GM12875 (cell line): Measurements from ENCODE around the gene OR51I2.
A peak's percentile ranks its signal among the peaks of the same experiment; 100 is the strongest.

Source experiments
- H3K4me3 ChIP-seq: one replicate; pipeline ENCODE4 v1.5.1; 2011; ENCODE audit warnings: low read depth, low read length, control low read depth
- TF ChIP-seq, protein P1 (sequence below): IDR thresholded peaks from 2 replicates; pipeline ENCODE4 v1.5.1; 2011; ENCODE audit warnings: low read depth, mild to moderate bottlenecking, control low read depth, inconsistent platforms, low read length, moderate library complexity, borderline replicate concordance; ENCODE audit not compliant: insufficient read depth

OR51I2 gene

DNA sequence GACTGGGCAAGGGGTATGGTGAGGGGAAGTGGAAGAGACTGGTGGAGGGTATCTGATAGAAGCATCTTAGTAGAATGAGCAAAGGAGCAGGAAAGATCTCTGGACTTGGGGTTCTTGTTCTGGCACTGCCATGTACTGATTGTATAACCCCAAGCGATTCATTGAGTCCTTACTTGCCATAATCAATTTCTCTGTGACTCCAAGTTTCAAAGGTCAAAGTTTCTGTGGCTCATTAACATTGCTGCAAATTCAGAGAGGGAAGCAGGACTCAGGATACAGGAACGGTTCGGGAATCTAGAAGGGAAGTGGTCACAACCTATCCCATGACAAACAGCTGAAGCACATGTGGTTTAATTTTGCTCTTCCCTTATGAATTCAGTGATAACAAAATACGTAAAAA, 309 bp downstream of the OR51I2 start:
- no peak overlapping the region for H3K4me3 ChIP-seq
- TF ChIP-seq, protein P1, sequence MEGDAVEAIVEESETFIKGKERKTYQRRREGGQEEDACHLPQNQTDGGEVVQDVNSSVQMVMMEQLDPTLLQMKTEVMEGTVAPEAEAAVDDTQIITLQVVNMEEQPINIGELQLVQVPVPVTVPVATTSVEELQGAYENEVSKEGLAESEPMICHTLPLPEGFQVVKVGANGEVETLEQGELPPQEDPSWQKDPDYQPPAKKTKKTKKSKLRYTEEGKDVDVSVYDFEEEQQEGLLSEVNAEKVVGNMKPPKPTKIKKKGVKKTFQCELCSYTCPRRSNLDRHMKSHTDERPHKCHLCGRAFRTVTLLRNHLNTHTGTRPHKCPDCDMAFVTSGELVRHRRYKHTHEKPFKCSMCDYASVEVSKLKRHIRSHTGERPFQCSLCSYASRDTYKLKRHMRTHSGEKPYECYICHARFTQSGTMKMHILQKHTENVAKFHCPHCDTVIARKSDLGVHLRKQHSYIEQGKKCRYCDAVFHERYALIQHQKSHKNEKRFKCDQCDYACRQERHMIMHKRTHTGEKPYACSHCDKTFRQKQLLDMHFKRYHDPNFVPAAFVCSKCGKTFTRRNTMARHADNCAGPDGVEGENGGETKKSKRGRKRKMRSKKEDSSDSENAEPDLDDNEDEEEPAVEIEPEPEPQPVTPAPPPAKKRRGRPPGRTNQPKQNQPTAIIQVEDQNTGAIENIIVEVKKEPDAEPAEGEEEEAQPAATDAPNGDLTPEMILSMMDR = no peak

DNA sequence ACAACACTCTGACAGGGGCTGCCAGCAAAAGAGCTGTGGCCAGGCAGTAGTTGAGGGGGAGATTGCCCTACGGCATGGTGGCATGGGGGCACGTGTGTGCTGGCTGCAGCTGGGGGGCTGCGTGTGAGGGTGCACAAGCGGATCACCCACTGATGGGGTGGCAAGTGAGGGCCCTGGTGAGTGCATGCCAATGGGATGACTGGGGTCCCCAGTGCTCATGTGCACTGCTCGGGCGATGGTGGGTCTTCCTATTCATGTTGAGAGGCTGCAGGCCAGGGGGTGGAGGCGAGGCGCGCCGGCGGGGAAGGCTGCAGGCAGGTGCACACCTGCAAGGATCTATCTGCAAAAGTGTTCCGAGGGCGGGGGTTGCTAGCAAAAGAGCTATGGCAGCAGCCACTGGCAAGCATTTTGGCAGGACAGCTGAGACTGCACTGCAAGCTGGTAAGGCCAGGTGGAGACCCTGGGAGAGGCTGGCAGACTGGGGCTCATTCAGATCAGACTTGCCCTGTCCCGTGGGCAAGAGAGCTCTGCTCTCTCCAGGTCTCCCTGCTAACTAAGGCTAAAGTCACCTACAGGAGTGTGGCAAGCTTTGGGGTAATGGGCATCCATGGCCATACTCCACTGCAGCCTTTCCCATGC, 12.0 kb downstream of the OR51I2 start:
- no peak overlapping the region for H3K4me3 ChIP-seq
- TF ChIP-seq, protein P1 = no peak

DNA sequence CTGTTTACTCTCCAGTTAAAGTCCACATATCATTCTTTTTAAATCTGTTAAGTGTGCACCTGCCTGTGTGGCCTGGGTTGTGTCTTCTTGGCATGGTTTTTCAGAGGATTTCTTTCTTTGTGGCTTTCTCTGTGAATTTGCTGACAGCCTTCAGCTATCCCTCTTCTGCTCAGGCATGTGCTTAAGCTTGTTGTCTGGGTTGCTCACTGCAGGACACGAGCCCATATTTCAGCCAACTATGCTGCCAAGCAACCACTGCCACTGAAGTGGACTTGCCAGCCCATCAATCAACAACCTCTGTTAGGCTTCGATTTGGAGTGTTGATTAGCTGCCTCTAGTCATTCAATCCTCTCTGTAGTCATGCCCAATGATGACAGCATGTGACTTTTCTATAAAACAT, 18.4 kb downstream of the OR51I2 start:
- TF ChIP-seq, protein P1 = no peak
- no peak overlapping the region for H3K4me3 ChIP-seq

DNA sequence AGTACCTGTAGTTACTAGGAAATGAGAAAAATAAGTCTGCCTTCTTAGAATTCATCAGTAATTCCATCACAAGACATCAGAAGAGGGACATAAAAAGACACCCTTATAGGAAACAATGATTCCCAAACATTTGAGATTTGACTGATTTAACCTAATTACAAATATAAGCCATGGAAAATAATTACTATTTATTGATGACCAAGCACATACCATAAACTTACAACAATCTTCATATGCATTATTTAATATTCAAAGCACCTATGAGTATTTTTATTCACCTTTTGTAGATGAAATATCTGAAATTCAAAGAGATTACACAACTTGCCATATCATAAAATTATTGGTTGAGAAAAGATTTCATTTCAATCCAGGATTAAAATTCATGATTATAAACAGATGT, 24.8 kb downstream of the OR51I2 start:
- TF ChIP-seq, protein P1 = no peak
- no peak overlapping the region for H3K4me3 ChIP-seq

DNA sequence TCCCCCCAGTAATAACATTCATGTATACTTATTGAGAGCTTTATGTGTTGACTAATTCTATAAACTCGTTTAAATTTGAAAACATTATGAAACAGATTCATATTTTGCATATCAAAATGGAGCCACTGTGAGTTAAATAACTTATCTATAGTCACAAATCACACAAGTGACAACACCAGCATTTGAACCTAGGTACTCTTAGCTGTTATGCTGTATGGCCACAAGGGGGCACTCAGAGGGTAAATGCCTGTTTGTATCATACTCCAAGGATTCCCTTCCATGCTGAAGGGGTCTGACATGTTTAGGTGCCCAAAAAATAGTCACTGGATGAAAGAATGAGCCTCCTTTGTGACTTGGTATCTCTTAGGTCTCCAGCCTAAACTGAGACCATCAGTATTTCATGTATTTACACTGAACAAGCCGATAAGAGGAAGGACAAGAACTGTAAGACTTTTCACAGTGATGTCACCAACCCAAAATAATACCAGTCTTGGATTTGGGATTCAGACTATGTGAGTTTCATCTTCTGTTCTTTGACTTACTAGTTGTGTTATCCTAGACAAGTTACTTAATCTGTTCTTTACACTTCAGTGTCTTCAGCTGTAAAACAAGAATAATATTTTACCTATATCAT, 27.2 kb downstream of the OR51I2 start:
- TF ChIP-seq, protein P1 = peak; percentile 79
- H3K4me3 ChIP-seq = no peak overlapping the region

DNA sequence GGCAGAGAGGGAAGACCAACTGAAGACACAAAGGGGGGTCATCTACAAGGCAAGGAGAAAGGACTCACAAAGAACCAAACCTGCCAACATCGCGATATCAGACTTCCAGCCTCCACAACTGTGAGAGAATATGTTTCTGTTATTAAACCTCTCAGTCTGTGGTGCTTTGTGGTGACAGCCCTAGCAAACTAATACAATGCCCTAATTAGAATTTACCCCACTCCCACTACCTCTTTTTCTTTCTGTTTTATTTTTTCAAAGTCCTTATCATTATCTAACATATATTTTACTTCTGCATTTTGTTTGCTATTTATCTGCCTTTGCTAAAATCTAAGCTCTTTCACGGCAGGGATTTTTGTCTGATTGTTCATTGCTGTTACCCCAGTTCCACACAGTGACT, 36.9 kb downstream of the OR51I2 start:
- H3K4me3 ChIP-seq = no peak overlapping the region
- TF ChIP-seq, protein P1 = no peak

DNA sequence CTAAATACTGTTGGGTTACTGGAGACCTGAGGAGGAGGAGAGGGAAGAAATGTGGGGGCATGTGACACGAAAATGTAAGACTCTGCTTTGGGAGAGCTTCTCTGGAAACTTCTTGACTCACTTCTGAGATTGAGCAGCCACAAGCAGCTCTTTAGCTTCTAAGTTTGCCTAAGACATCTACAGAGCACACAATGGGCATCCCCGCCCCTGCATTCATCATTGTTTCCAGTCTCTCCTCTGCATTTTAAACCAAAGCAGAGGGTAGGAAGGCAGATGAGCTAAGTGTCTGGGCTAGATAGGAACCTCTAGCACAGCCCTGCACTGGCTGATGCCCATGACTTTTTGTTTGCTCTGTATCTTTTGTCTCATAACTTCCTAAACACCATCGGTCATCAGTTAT, 37.3 kb downstream of the OR51I2 start:
- H3K4me3 ChIP-seq = no peak overlapping the region
- TF ChIP-seq, protein P1 = no peak
